Smooth muscle cell (in vitro differentiated cells): ENCODE measurements around the gene PCDHGB6. TPM values are rescaled to one million over a fixed set of nuclear protein-coding genes. Genes with fewer than 3 reads are reported as not detected.

Source experiments
- DNase-seq: peaks from one replicate; lab custom pipeline; 2025; ENCODE audit not compliant: unreplicated experiment; lab: John Stamatoyannopoulos, UW
- H2AFZ ChIP-seq: fragments of 200-600 bp; sonication (generic); 2 replicates; pipeline ENCODE4 v1.6.0; 2016; ENCODE audit warnings: antibody characterized with exemption, low read depth, mild to moderate bottlenecking
- H3F3A ChIP-seq: fragments of 200-600 bp; sonication (generic); 2 replicates; pipeline ENCODE4 v1.6.0; 2017; ENCODE audit warnings: antibody characterized with exemption, low read depth
- H3K27ac ChIP-seq: fragments of 200-600 bp; sonication (generic); 2 replicates; pipeline ENCODE4 v1.5.1; 2016; ENCODE audit warnings: low read depth, mild to moderate bottlenecking
- H3K27me3 ChIP-seq: fragments of 200-600 bp; sonication (generic); 2 replicates; pipeline ENCODE4 v1.6.1; 2016; ENCODE audit warnings: low read depth, mild to moderate bottlenecking
- H3K36me3 ChIP-seq: fragments of 200-600 bp; sonication (generic); 2 replicates; pipeline ENCODE4 v1.5.1; 2016; ENCODE audit warnings: low read depth
- H3K4me1 ChIP-seq: fragments of 200-600 bp; sonication (generic); 2 replicates; pipeline ENCODE4 v1.5.1; 2016; ENCODE audit warnings: low read depth
- H3K4me2 ChIP-seq: fragments of 200-600 bp; sonication (generic); 2 replicates; pipeline ENCODE4 v1.6.0; 2016; ENCODE audit warnings: mild to moderate bottlenecking
- H3K4me3 ChIP-seq: fragments of 200-600 bp; sonication (generic); 2 replicates; pipeline ENCODE4 v1.5.1; 2016; ENCODE audit warnings: mild to moderate bottlenecking
- H3K79me2 ChIP-seq: fragments of 200-600 bp; sonication (generic); 2 replicates; pipeline ENCODE4 v1.6.0; 2016; ENCODE audit warnings: low read depth, mild to moderate bottlenecking
- H3K9ac ChIP-seq: fragments of 200-600 bp; sonication (generic); 2 replicates; pipeline ENCODE4 v1.6.0; 2016; ENCODE audit warnings: low read depth
- H3K9me3 ChIP-seq: fragments of 200-600 bp; sonication (generic); replicated peaks from 2 replicates; pipeline ENCODE4 v1.5.1; 2016; ENCODE audit warnings: low read depth
- H4K20me1 ChIP-seq: fragments of 200-600 bp; sonication (generic); 2 replicates; pipeline ENCODE4 v1.6.0; 2016; ENCODE audit warnings: low read depth
- CTCF ChIP-seq: fragments of 200-600 bp; sonication (generic); IDR thresholded peaks from 2 replicates; pipeline ENCODE4 v1.5.1; 2017; ENCODE audit warnings: borderline replicate concordance, mild to moderate bottlenecking, antibody characterized with exemption; ENCODE audit not compliant: insufficient read depth, poor library complexity, severe bottlenecking
- WGBS: methylation state at CpG from one replicate; pipeline ENCODE4 v1.1.7; 2016; ENCODE audit warnings: low lambda C conversion rate; 5-methylcytosine and 5-hydroxymethylcytosine counted together
- polyA plus RNA-seq: library from polyadenylated mRNA; unstranded; fragments of >200 nt; fragmentation: Nextera tagmentation; extraction: Ambion mirVana; gene quantifications from 2 replicates; pipeline ENCODE4 v1.2.1, GENCODE V29; 2016
- total RNA-seq: library from RNA; depleted of rRNA; stranded (reverse); fragments of >200 nt; gene quantifications from 2 replicates; pipeline ENCODE4 v1.2.3, GENCODE V29; 2014

Gene PCDHGB6
- total and polyA plus RNA-seq, 2 experiments from 2014 or later = 12.3 to 17.1 TPM

GRCh38 chr5:141398608-141399007 lies 9.2 kb upstream of the PCDHGB6 start:
- DNase-seq = no peak
- Histone ChIP-seq H3K4me3 (no peak overlapping the region), H3K79me2 (peaks cover 3% of the 10 kb centered on the region), H3K4me2 (no peak overlapping the region), H3K4me1 (no peaks in the 10 kb centered on the region), H4K20me1 (no peaks in the 10 kb centered on the region), H3F3A (no peaks in the 10 kb centered on the region), H3K27me3 (no peaks in the 10 kb centered on the region), H3K9ac (no peak overlapping the region), H3K9me3 (peaks cover 25% of the 10 kb centered on the region), H3K36me3 (peaks cover 4% of the 10 kb centered on the region), H2AFZ (no peak overlapping the region), H3K27ac (no peak overlapping the region)
- TF ChIP-seq CTCF = no peak
- WGBS = 96% methylated on average over 15 of the region's 15 CpGs

- Histone ChIP-seq H3K27me3 (no peaks in the 10 kb centered on the region), H3K36me3 (peaks cover 4% of the 10 kb centered on the region), H3K4me2 (no peak overlapping the region), H3K9me3 (peaks cover 24% of the 10 kb centered on the region), H3K9ac (no peak overlapping the region), H3K4me3 (no peak overlapping the region), H3K4me1 (no peaks in the 10 kb centered on the region), H3F3A (no peaks in the 10 kb centered on the region), H3K79me2 (peaks cover 3% of the 10 kb centered on the region), H3K27ac (no peak overlapping the region), H4K20me1 (no peaks in the 10 kb centered on the region), H2AFZ (no peak overlapping the region)
- DNase-seq = no peak
- no peak for TF ChIP-seq CTCF
- 98% methylated on average over 54 of the region's 61 CpGs for WGBS
Observed at GRCh38 chr5:141399555-141400258, 8.1 kb upstream of the PCDHGB6 start.

GRCh38 chr5:141402553-141403243 lies 5.1 kb upstream of the PCDHGB6 start, which contains the start of gene PCDHGA9:
TSS of gene PCDHGA9 (plus strand) at chr5:141402778. CDS start at chr5:141402953, 175 bp downstream.
- Histone ChIP-seq H4K20me1 (no peaks in the 10 kb centered on the region), H3K79me2 (no peaks in the 10 kb centered on the region), H3F3A (no peaks in the 10 kb centered on the region), H3K9me3 (peaks cover 20% of the 10 kb centered on the region), H3K4me1 (no peaks in the 10 kb centered on the region), H3K36me3 (no peaks in the 10 kb centered on the region), H3K27ac (no peak within 1 kb of the TSS), H3K4me3 (no peak within 1 kb of the TSS), H2AFZ (no peak within 1 kb of the TSS), H3K27me3 (no peaks in the 10 kb centered on the region), H3K4me2 (no peak within 1 kb of the TSS), H3K9ac (no peak within 1 kb of the TSS)
- 96% methylated on average over 27 of the region's 27 CpGs for WGBS
- TF ChIP-seq CTCF = no peak
- DNase-seq = no peak

GRCh38 chr5:141403387-141403786 lies 4.4 kb upstream of the PCDHGB6 start:
- no peak for DNase-seq
- 96% methylated on average over 22 of the region's 22 CpGs for WGBS
- H3K9me3 ChIP-seq = peaks cover 20% of the 10 kb centered on the region

More at GRCh38 chr5:141403387-141403786, 4.4 kb upstream of the PCDHGB6 start:
- Histone ChIP-seq H3K79me2 (no peaks in the 10 kb centered on the region), H3K27me3 (no peaks in the 10 kb centered on the region), H3K9ac (no peak overlapping the region), H3K36me3 (no peaks in the 10 kb centered on the region), H3K4me3 (no peak overlapping the region), H3F3A (no peaks in the 10 kb centered on the region), H3K4me1 (no peaks in the 10 kb centered on the region), H3K4me2 (no peak overlapping the region), H4K20me1 (no peaks in the 10 kb centered on the region), H3K27ac (no peak overlapping the region), H2AFZ (no peak overlapping the region)
- TF ChIP-seq CTCF = no peak
